Fibroblast of lung (primary cell): ENCODE results near the gene SDR39U1. TPM values are rescaled to one million over a fixed set of nuclear protein-coding genes. Genes with fewer than 3 reads are reported as not detected.
A peak's percentile ranks its signal among the peaks of the same experiment; 100 is the strongest.

Experiments
- DNase-seq, 2 donors: peaks; one replicate each; pipeline versions ENCODE4 v3.0.0 to v3.0.0-alpha.2; 2010; ENCODE audit warnings: low read depth in 2 of 2
- H2AFZ ChIP-seq: 2 replicates; pipeline ENCODE4 v1.5.1; 2012; ENCODE audit warnings: low read length, control low read depth, inconsistent platforms
- H3K27ac ChIP-seq: 2 replicates; pipeline ENCODE4 v1.5.1; 2011; ENCODE audit warnings: low read length, control low read depth; ENCODE audit not compliant: insufficient read depth
- H3K27me3 ChIP-seq: 2 replicates; pipeline ENCODE4 v1.5.1; 2011; ENCODE audit warnings: mild to moderate bottlenecking, low read length; ENCODE audit not compliant: control insufficient read depth, insufficient read depth
- H3K36me3 ChIP-seq: 2 replicates; pipeline ENCODE4 v1.5.1; 2011; ENCODE audit warnings: low read length; ENCODE audit not compliant: control insufficient read depth, insufficient read depth
- H3K4me1 ChIP-seq: 2 replicates; pipeline ENCODE4 v1.5.1; 2011; ENCODE audit warnings: low read length; ENCODE audit not compliant: control insufficient read depth, insufficient read depth; ENCODE audit errors: extremely low read depth
- H3K4me2 ChIP-seq: 2 replicates; pipeline ENCODE4 v1.5.1; 2011; ENCODE audit warnings: low read length, control low read depth; ENCODE audit not compliant: insufficient read depth; ENCODE audit errors: extremely low read depth
- H3K4me3 ChIP-seq, 4 experiments: fragments of 200-600 bp in 1 of 4; sonication (generic) in 1 of 4; replicated peaks in 1 of 4; 2 replicates each; pipeline ENCODE4 v1.5.1; 2011 to 2016; ENCODE audit warnings: low read length in 4 of 4, low read depth in 3 of 4, mild to moderate bottlenecking in 3 of 4, control low read depth in 2 of 4, inconsistent platforms in 1 of 4, mixed read lengths in 1 of 4; ENCODE audit not compliant: insufficient read depth in 1 of 4; ENCODE audit errors: control extremely low read depth in 1 of 4
- H3K79me2 ChIP-seq: 2 replicates; pipeline ENCODE4 v1.5.1; 2012; ENCODE audit warnings: mild to moderate bottlenecking, low read length, inconsistent platforms; ENCODE audit not compliant: control insufficient read depth, insufficient read depth
- H3K9ac ChIP-seq: 2 replicates; pipeline ENCODE4 v1.5.1; 2011; ENCODE audit warnings: mild to moderate bottlenecking, low read length, control low read depth; ENCODE audit not compliant: insufficient read depth
- H3K9me3 ChIP-seq: 2 replicates; pipeline ENCODE4 v1.5.1; 2012; ENCODE audit warnings: low read depth, low read length; ENCODE audit not compliant: control insufficient read depth, insufficient read depth
- H4K20me1 ChIP-seq: 2 replicates; pipeline ENCODE4 v1.5.1; 2011; ENCODE audit warnings: low read length; ENCODE audit not compliant: control insufficient read depth, insufficient read depth; ENCODE audit errors: extremely low read depth
- EZH2 ChIP-seq: IDR thresholded peaks from 2 replicates; pipeline ENCODE4 v1.5.1; 2012; ENCODE audit warnings: low read length, control low read depth, mild to moderate bottlenecking; ENCODE audit errors: missing control alignments
- polyA plus RNA-seq, 2 donors: library from polyadenylated mRNA; depleted of rRNA in 1 of 2; stranded (reverse) in 1 of 2; unstranded in 1 of 2; fragments of >200 nt; gene quantifications; 2 replicates each; pipeline ENCODE4 v1.2.1, GENCODE V29; 2011 to 2012; ENCODE audit warnings: missing spikeins in 1 of 2
- total RNA-seq: library from RNA; depleted of rRNA; stranded (reverse); fragments of >200 nt; gene quantifications from 2 replicates; pipeline ENCODE4 v1.2.1, GENCODE V29; 2014
- TF ChIP-seq, protein P1 (sequence below), 2 donors: IDR thresholded peaks in 1 of 2; conservative IDR thresholded peaks in 1 of 2; 1 replicate in 1 of 2; 2 replicates in 1 of 2; pipeline ENCODE4 v1.5.1; 2011 to 2012; ENCODE audit warnings: low read length in 2 of 2, control low read depth in 1 of 2, inconsistent platforms in 1 of 2, low read depth in 1 of 2, mild to moderate bottlenecking in 1 of 2

SDR39U1 gene
- total and polyA plus RNA-seq, 2 donors (not counting 1 experiment from before 2014, with no cell fraction given): 9.9 to 24.7 TPM

DNA sequence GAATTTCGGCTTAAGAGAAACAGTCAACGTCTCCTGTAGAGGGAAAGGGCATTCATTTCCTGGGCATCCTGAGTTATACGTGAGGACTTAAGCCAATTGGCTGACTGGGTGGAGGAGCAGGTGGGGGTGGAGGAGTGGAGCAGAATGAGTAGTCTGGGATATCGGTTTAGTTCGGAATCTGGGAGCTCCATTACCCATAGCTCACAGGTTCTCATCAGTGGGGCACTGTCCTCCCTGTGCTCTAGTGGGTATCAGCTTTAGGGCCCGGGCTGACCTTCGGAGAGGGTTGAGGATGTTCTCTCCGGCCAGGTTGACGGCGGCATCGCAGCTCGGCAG is 704 bp downstream of the SDR39U1 start:
- Histone ChIP-seq H3K4me1 (no peaks in the 10 kb centered on the region), H3K4me2 (peak overlapping the region; percentile 97), H3K36me3 (peaks cover 25% of the 10 kb centered on the region), H4K20me1 (no peaks in the 10 kb centered on the region), H2AFZ (peak overlapping the region; percentile 30), H3K27me3 (no peaks in the 10 kb centered on the region), H3K27ac (peak overlapping the region; percentile 100), H3K79me2 (peaks cover 9% of the 10 kb centered on the region), H3K9me3 (no peaks in the 10 kb centered on the region), H3K9ac (peak overlapping the region; percentile 99), H3K4me3 (peak overlapping the region; percentile 48 to 99 (median 74))
- peak in 1 of 2 donors; percentile 64 for DNase-seq
- no peak for TF ChIP-seq EZH2
- TF ChIP-seq, protein P1, sequence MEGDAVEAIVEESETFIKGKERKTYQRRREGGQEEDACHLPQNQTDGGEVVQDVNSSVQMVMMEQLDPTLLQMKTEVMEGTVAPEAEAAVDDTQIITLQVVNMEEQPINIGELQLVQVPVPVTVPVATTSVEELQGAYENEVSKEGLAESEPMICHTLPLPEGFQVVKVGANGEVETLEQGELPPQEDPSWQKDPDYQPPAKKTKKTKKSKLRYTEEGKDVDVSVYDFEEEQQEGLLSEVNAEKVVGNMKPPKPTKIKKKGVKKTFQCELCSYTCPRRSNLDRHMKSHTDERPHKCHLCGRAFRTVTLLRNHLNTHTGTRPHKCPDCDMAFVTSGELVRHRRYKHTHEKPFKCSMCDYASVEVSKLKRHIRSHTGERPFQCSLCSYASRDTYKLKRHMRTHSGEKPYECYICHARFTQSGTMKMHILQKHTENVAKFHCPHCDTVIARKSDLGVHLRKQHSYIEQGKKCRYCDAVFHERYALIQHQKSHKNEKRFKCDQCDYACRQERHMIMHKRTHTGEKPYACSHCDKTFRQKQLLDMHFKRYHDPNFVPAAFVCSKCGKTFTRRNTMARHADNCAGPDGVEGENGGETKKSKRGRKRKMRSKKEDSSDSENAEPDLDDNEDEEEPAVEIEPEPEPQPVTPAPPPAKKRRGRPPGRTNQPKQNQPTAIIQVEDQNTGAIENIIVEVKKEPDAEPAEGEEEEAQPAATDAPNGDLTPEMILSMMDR (conservative IDR thresholded peaks at IDR 0.05 in 1 of 2, IDR thresholded peaks at IDR 0.05 in 1 of 2; ENCODE audit: low read depth in 1 of 2, low read length in 2 of 2): no peak

DNA sequence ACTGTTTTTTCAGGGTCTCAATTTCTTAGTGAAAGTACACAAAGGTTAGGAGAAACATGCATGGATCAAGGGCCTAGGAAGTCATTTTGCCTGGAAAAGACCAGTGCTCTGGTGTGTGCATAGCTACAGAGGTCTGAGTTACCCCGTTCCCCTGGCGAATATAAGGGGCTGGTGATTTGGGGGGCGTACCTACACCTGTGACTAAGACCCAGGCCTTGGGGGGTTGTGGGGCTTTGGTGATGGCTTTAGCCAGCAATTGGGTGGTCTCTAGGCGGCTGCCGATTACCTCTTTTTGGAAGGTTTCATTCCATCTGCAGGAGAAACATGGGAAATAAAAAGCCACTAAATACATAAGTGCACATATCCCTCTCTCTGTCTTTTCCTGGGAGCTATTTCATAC is 1.1 kb downstream of the SDR39U1 start:
- Histone ChIP-seq H3K9ac (no peak overlapping the region), H3K27me3 (no peaks in the 10 kb centered on the region), H3K9me3 (no peaks in the 10 kb centered on the region), H3K4me2 (peak overlapping the region; percentile 97), H3K4me1 (peaks cover under 1% of the 10 kb centered on the region), H3K4me3 (peak overlapping the region; percentile 48 to 99 (median 74)), H3K79me2 (peaks cover 9% of the 10 kb centered on the region), H3K27ac (peak overlapping the region; percentile 100), H3K36me3 (peaks cover 25% of the 10 kb centered on the region), H2AFZ (no peak overlapping the region), H4K20me1 (no peaks in the 10 kb centered on the region)
- DNase-seq: no peak
- TF ChIP-seq, protein P1 (conservative IDR thresholded peaks at IDR 0.05 in 1 of 2, IDR thresholded peaks at IDR 0.05 in 1 of 2; ENCODE audit: low read depth in 1 of 2, low read length in 2 of 2): no peak
- no peak for TF ChIP-seq EZH2

DNA sequence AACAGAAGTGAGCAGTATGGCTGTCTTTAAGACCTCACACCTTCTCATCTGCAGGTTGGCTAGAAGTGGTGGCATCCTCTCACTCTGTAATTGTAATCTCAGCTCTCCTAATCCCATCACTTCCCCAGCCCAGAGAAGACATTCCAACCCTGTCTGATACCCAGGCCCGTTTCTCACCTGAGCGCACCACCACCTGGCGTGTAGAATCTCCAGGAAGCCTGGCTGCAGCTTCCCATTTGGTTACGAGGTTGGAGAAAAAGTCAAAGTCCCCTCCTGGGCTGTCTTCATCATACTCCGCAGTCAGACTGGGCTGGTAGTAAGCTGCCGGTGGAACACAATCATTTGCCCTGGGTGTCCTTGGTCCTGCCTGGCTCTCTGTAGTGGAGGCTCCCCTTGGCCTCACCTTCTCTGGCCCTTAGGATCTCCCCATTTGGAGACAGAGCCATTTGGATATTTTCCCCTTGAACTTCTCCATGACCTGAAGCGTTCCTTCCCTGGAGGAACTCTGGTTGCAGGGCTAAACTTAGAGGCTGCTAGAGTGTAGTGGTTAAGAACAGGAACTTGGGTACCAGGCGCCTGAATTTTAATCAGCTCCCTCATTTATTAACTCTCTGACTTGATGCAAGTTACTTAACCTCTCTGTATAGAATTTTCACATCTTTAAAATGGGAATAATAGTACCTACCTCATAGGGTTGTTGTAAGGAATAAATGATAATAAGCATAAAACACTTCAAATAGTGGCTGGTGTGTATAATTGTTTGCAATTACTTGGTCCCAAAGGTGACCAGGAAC is 1.8 kb downstream of the SDR39U1 start:
- H3K4me2 ChIP-seq: peak overlapping the region; percentile 97

More for the DNA sequence above, 1.8 kb downstream of the SDR39U1 start:
- no peaks in the 10 kb centered on the region for H3K27me3 ChIP-seq
- no peak for DNase-seq
- peaks cover 9% of the 10 kb centered on the region for H3K79me2 ChIP-seq
- no peaks in the 10 kb centered on the region for H4K20me1 ChIP-seq
- H3K9me3 ChIP-seq: no peaks in the 10 kb centered on the region
- H2AFZ ChIP-seq: no peak overlapping the region
- peaks cover 4% of the 10 kb centered on the region for H3K4me1 ChIP-seq
- no peak overlapping the region for H3K9ac ChIP-seq
- peak overlapping the region in 2 of 4 experiments; percentile 72 to 99 for H3K4me3 ChIP-seq
- H3K27ac ChIP-seq: no peak overlapping the region
- TF ChIP-seq, protein P1 (conservative IDR thresholded peaks at IDR 0.05 in 1 of 2, IDR thresholded peaks at IDR 0.05 in 1 of 2; ENCODE audit: low read depth in 1 of 2, low read length in 2 of 2): no peak
- TF ChIP-seq EZH2: no peak
- H3K36me3 ChIP-seq: peaks cover 27% of the 10 kb centered on the region
